A549 (cell line): ENCODE results near the gene MAN2B2.

Source experiments
- CBX8 ChIP-seq: fragments of 200-600 bp; sonication (generic); IDR thresholded peaks from 2 replicates; pipeline ENCODE4 v1.6.1; 2016
- CHD2 ChIP-seq: fragments of 150-350 bp; IDR thresholded peaks from 2 replicates; pipeline ENCODE4 v1.6.1; 2014; ENCODE audit warnings: low read length; ENCODE audit not compliant: partially characterized antibody
- CTCF ChIP-seq: fragments of >200 bp; sonication (Bioruptor Twin); formaldehyde crosslinking; IDR thresholded peaks from 3 replicates; pipeline ENCODE4 v1.5.1; 2016
- EP300 ChIP-seq, 2 experiments: fragments of >200 bp; sonication (Bioruptor Twin); formaldehyde crosslinking; IDR thresholded peaks; 2 replicates in 1 of 2; 3 replicates in 1 of 2; pipeline ENCODE4 v1.6.1; 2016 to 2017
- FOSB ChIP-seq: fragments of 250-450 bp; sonication (Bioruptor Pico); IDR thresholded peaks from 2 replicates; pipeline ENCODE4 v1.5.0; 2020; ENCODE audit warnings: mild to moderate bottlenecking, moderate library complexity
- FOSL2 ChIP-seq, 2 experiments: fragments of 450-650 bp in 1 of 2; fragments of >200 bp in 1 of 2; sonication (Bioruptor Twin) in 1 of 2; formaldehyde crosslinking; IDR thresholded peaks; 2 replicates each; pipeline versions ENCODE4 v1.5.0 to v1.6.1; 2016 to 2020; ENCODE audit warnings: mild to moderate bottlenecking in 1 of 2, moderate library complexity in 1 of 2
- GATA3 ChIP-seq: IDR thresholded peaks from 2 replicates; pipeline ENCODE4 v1.6.1; 2012; ENCODE audit warnings: borderline replicate concordance
- PHF8 ChIP-seq: fragments of 200-600 bp; sonication (generic); IDR thresholded peaks from 2 replicates; pipeline ENCODE4 v1.6.1; 2016; ENCODE audit warnings: low read depth, mild to moderate bottlenecking, antibody characterized with exemption, moderate library complexity, borderline replicate concordance
- POLR2A ChIP-seq: IDR thresholded peaks from 2 replicates; pipeline ENCODE4 v1.6.1; 2012; ENCODE audit warnings: mild to moderate bottlenecking, low read length
- RFX5 ChIP-seq: fragments of 450-650 bp; IDR thresholded peaks from 2 replicates; pipeline ENCODE4 v1.7.1; 2014; ENCODE audit warnings: antibody characterized with exemption, mild to moderate bottlenecking, moderate library complexity
- SMC3 ChIP-seq: fragments of >200 bp; sonication (Bioruptor Twin); formaldehyde crosslinking; IDR thresholded peaks from 3 replicates; pipeline ENCODE4 v1.6.1; 2018; ENCODE audit warnings: inconsistent platforms
- ZNF302 ChIP-seq: fragments of 250-450 bp; sonication (Bioruptor Pico); IDR thresholded peaks from 2 replicates; pipeline ENCODE4 v1.9.0; 2021; ENCODE audit warnings: inconsistent platforms, mild to moderate bottlenecking, moderate library complexity
- TF ChIP-seq, protein P1 (sequence below): fragments of 150-350 bp; IDR thresholded peaks from 2 replicates; pipeline ENCODE4 v1.6.1; 2014; ENCODE audit warnings: low read depth, mild to moderate bottlenecking, low read length

DNA sequence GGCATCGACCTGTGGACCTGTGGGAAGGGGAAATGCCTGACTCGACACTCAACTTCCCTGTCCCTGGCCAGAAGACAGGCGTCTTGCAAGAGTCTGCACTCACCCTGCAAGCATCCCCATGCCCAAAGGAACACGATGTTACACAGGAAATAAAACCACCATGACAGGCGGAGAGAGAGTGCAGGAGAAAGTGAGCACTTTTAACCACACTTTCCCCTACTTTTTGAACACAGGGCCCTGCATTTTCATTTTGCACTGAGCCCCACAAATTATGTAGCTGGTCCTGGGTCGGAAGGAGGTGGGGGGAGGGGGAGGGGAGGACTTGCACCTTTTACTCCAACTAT, 13.8 kb upstream of the MAN2B2 start:
- TF ChIP-seq POLR2A: no peak
- TF ChIP-seq ZNF302: no peak
- no peak for TF ChIP-seq CTCF
- TF ChIP-seq, protein P1, sequence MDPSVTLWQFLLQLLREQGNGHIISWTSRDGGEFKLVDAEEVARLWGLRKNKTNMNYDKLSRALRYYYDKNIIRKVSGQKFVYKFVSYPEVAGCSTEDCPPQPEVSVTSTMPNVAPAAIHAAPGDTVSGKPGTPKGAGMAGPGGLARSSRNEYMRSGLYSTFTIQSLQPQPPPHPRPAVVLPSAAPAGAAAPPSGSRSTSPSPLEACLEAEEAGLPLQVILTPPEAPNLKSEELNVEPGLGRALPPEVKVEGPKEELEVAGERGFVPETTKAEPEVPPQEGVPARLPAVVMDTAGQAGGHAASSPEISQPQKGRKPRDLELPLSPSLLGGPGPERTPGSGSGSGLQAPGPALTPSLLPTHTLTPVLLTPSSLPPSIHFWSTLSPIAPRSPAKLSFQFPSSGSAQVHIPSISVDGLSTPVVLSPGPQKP: no peak
- TF ChIP-seq CHD2: no peak
- TF ChIP-seq CBX8: no peak
- TF ChIP-seq EP300 (IDR thresholded peaks at IDR 0.05): no peak
- no peak for TF ChIP-seq GATA3
- TF ChIP-seq FOSB: no peak
- no peak for TF ChIP-seq FOSL2 (IDR thresholded peaks at IDR 0.05)
- no peak for TF ChIP-seq FOSL2 (CRISPR knock-in tag; IDR thresholded peaks at IDR 0.05)
- no peak for TF ChIP-seq RFX5
- TF ChIP-seq SMC3: no peak
- TF ChIP-seq PHF8: no peak
